ENCODE measurements around the gene MINDY4.

MINDY4 gene

DNA sequence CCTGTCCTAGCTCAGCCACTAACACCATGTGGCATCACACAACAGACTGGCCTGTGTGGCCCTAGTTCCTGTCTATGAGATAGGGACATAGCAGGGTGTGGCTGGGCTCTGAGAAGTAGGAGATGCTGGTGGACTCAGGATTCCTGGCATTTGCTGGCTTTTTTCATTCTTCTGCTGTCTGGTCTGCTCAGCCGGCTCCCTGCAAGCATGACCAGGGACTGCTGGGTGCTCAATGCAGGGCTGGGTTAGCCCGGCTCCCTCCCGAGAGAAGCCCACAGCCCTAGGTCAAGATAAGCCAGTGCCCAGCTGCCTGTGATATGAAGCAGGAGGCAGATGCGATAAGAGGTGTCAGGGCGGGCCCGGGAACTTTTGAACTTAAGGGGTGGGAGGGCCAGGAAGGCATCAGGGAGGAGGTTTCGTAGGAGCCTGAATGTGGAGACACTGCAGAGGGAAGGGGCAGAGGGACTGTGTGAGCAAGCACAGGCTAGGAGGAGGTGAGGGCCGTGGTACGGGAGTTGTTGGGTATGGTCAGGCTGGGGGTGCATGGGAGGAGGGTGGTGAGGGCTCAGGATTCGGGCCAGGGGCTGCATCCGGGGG is 143.9 kb downstream of the MINDY4 start:
- peak; percentile 58 for DNase-seq (ENCODE audit: low spot score)

DNA sequence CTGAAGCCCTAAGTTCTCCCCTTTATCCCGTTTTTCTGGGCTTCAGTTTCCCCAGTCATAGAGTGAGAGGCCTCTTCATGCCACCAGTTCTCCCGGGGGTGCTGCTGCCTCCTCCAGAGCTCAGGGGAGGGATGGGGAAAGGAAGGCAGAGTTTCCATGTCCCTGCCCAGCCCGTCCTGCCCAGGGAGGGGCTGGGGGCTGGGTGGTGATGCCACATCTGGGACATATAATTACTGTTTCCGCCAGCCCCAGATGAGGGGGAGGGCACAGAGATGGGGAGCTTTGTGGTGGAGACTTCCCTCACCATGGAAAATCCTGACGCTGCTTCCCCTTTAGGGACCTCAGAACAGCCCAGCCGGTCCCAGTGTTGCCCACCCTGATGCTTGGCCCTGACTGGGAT is 144.5 kb downstream of the MINDY4 start:
- DNase-seq (ENCODE audit: low spot score): no peak

DNA sequence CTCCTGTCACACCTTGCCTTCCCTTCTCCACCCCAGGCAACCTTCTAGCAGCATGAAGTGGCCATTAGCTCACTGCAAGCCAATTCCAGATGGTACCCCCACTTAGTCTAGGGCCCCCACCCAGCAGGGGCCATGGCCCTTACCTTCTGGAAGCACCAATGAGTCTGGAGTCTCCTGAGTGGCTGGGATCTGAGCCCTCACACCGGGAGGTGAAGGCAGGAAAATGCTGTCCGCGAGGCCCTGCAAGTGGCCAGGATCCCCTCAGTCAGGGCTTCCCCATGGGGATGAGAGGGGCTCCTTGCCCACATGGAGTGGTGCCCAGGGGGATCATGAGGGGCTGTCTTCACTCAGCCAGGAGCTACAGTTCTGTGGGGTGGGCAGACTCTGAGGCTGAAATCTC is 145.0 kb downstream of the MINDY4 start:
- no peak for DNase-seq (ENCODE audit: low spot score)

DNA sequence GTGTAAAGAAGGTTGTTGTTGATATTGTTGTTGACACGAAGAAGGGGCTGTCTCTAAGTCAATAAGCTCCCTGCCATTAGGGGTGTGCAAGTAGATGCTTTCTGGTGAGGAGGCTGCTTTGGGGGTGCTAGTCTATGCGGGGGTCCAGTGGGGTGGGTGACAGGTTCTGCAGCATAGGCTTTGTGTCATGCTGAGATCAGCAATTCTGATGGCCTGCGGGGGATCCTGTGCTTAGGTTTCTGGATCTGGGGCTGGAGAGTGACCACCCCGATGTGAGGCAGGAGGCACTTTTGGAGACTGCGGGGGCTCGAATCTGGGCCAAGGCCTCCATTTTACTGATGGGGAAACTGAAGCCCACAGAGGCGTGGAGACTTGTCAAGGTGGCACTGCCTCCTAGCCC is 145.6 kb downstream of the MINDY4 start:
- no peak for DNase-seq (ENCODE audit: low spot score)

DNA sequence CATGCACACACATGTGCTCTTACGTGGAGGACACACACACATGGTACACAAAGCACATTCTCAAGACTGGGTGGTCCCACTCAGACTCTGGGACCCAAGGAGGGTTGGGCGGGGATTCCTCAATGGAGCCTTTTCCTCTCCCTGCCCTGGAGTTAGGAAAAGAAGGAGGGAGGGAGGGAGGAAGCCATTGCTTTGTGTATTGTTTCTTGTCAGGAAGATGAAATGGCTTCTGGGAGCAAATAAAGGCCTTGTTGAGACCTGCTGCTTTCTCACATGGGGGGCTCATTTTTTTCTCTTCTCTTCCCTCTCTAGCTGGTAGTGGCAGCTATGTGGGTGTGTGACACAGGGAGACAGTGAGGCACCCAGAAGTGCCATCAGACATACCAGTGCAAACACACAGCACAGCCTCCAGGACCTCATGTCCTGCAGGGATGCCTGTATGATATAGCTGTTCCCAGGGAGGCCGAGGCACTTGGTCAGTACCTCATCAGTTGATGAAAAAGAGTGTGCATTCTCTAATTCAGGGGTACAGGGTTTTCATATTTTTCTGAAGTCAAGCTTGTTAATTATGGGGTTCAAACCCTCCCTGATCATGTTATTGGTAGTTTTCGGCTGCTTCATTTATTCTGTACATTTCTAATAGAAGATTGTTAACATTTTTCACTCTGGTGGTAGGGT is 146.1 kb downstream of the MINDY4 start:
- DNase-seq (ENCODE audit: low spot score): no peak

DNA sequence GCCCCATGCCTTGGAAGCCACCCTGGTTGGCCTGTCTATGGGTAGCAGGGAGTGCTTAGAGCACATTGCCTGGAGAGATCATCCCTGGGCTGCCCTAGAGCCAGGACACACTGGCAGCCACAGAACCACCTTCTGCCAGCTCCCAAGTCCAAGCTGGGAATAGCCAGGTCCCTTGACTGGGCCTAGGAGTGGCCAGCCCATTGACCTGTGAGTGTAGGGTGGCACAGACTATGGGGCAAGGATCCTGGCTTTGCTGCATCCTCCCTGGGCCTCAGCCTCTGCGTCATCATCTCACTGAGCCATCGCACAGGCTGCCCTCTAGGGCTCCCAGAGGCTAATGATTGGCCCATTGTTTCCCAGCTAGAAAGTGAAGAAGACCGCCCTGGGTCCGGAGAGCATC is 147.5 kb downstream of the MINDY4 start:
- DNase-seq (ENCODE audit: low spot score): no peak

DNA sequence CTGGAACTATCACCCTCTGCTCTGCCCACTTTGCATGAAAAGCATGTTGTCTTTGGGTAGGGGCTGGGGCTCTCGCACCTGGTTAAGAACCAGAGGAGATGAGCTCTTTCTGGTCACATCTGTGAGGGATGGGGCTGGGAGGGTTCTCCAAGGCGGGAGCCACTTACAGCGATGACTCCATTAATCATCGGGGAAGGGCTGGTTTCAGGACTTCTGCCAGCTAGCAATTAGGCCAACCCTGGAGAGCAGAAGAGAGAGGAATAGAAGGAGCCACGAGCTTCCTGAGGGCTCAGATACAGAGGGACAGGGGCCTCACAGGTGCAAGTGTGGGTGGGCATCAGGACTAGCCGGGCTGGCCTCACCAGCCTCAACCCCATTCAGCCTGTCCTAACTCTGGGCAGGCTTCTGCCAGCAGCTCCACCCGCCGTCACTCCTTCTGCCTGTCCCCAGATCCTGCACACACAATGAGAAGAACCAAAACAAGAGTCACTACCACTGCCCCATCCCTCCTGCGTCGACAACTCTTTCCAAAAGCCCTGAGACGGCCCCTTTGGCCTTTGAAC is 148.9 kb downstream of the MINDY4 start:
- DNase-seq (ENCODE audit: low spot score): peak; percentile 70

DNA sequence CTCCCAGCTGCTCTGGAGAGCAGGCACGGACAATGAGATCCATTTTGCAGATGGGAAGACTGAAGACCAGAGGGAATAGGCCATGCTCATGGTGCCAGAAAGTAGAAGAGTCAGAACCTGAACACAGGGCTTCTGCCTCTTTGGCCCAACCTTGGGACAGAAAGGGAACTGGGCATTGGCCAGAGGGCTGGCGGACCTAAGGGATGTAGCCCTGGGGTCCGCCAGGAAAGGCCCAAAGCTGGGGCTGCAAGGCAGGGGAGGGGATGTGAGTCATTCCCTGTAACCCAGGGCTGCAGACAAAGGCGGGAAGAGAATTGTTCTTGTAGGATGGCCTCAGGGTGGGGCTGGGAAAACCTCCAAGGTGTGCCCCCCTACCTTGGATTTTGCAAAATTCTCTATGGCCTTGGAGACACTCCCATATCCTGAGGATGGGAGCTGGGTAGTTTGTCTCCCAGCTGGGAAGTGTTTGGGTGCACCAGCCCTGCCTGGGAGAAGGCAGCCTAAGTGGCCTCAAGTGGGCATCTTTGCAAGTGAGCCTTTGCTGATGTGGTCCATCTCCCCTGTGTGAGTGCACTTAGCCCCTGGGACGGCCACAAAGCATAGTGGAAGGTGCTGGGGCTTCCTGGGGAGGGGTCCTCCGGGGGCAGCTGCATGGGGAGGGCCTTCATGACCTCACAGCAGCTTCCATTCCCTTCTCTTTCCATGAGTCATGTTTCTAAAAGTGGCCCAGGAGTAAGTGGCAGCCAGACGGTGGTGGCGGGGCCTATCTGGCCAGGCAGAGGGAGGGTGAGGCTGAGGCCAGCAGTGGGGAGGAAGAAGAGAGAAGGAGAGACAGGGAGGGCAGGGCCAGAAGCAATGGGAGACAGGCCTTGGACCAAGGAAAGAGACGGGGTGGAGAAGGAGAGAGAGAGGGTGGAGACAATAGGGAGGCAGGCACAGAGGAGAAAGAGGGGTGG is 149.6 kb downstream of the MINDY4 start:
- DNase-seq (ENCODE audit: low spot score): peak; percentile 81

DNA sequence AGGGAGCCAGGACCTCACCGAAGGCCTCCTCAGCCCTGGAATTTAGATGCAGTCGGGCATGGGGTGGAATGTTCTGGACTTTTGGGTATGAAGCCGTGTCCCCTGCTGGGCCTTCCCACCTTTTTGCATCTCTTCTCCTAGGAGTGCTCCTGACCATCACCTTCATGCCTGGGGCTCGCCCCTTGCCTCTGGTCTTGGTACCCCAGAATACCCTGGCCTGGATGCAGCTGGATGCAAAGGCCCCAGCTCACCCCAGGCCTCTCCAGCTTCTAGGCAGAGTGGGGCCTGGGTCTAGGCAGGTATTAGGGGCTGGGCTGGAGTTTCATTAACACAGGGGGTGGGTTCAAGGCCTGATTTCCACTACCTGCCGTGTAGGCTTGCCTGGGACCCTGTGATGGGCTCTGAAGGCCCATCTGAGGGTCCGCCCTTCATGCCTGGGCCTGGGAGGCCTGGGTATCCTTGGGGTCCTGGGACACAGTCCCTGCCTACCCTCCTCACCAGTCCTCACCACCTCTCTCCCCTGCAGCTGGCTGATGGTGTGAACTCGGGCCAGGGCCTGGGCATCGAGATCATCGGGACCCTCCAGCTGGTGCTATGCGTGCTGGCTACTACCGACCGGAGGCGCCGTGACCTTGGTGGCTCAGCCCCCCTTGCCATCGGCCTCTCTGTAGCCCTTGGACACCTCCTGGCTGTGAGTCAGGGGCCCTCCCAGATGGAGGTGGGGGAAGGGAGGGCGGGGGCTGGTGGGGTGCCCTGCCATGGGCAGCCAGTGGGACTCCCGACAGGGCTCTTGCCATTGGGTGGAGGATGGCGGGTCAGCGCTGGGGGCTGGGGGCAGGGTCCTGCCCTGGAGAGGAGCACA is 150.6 kb downstream of the MINDY4 start:
- DNase-seq (ENCODE audit: low spot score): no peak

DNA sequence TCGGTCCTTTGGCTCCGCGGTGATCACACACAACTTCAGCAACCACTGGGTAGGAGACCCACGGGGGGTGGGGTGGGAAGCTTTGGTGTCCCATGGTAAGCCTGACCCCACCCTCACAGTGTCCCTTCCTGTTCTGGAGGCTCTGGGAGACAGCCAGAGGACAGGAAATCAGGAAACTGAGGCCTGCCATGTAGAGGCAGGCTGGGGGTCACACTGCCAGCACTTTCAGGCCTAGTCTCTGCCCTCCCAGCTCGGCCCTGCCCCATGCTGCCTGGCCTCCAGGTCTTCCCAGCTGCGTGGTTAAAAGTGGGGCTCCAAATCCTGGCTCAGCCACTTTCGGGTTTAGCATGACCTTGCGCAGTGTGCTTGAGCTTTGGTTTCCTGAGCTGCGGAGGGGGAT is 151.4 kb downstream of the MINDY4 start:
- no peak for DNase-seq (ENCODE audit: low spot score)

DNA sequence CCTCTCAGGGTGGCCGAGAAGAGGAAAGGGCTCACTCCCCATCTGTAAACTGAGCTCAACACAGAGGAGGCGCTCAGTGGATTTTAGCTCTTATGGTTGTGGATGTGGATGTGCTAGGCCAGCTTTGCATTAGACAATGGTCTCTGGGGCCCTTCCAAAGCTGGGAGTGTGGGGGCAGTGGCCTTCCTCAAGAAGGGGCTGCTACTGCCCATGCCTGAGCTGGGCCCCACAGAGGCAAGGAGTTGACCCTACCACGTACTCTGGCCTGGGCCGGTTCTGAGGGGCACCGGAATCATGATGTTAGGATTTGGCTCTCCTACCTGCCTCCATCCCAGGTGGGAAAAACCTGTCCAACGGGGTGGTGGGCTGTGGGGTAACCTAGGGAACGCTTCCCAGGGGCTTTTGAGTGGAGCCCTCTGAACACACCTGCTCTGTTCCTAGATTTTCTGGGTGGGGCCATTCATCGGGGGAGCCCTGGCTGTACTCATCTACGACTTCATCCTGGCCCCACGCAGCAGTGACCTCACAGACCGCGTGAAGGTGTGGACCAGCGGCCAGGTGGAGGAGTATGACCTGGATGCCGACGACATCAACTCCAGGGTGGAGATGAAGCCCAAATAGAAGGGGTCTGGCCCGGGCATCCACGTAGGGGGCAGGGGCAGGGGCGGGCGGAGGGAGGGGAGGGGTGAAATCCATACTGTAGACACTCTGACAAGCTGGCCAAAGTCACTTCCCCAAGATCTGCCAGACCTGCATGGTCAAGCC is 152.0 kb downstream of the MINDY4 start:
- DNase-seq (ENCODE audit: low spot score): no peak

DNA sequence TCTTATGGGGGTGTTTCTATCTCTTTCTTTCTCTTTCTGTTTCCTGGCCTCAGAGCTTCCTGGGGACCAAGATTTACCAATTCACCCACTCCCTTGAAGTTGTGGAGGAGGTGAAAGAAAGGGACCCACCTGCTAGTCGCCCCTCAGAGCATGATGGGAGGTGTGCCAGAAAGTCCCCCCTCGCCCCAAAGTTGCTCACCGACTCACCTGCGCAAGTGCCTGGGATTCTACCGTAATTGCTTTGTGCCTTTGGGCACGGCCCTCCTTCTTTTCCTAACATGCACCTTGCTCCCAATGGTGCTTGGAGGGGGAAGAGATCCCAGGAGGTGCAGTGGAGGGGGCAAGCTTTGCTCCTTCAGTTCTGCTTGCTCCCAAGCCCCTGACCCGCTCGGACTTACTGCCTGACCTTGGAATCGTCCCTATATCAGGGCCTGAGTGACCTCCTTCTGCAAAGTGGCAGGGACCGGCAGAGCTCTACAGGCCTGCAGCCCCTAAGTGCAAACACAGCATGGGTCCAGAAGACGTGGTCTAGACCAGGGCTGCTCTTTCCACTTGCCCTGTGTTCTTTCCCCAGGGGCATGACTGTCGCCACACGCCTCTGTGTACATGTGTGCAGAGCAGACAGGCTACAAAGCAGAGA is 152.7 kb downstream of the MINDY4 start:
- no peak for DNase-seq (ENCODE audit: low spot score)

DNA sequence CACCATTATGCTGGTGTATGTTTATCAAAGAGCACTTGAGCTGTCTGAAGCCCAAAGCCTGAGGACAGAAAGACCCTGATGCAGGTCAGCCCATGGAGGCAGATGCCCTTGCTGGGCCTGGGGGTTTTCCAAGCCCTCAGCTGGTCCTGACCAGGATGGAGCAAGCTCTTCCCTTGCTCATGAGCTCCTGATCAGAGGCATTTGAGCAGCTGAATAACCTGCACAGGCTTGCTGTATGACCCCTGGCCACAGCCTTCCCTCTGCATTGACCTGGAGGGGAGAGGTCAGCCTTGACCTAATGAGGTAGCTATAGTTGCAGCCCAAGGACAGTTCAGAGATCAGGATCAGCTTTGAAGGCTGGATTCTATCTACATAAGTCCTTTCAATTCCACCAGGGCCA is 153.4 kb downstream of the MINDY4 start:
- peak; percentile 1 for DNase-seq (ENCODE audit: low spot score)

DNA sequence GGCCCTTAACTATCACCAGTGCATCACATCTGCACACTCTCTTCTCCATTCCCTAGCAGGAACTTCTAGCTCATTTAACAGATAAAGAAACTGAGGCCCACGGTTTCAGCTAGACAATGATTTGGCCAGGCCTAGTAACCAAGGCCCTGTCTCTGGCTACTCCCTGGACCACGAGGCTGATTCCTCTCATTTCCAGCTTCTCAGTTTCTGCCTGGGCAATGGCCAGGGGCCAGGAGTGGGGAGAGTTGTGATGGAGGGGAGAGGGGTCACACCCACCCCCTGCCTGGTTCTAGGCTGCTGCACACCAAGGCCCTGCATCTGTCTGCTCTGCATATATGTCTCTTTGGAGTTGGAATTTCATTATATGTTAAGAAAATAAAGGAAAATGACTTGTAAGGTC is 153.9 kb downstream of the MINDY4 start:
- peak; percentile 5 for DNase-seq (ENCODE audit: low spot score)

DNA sequence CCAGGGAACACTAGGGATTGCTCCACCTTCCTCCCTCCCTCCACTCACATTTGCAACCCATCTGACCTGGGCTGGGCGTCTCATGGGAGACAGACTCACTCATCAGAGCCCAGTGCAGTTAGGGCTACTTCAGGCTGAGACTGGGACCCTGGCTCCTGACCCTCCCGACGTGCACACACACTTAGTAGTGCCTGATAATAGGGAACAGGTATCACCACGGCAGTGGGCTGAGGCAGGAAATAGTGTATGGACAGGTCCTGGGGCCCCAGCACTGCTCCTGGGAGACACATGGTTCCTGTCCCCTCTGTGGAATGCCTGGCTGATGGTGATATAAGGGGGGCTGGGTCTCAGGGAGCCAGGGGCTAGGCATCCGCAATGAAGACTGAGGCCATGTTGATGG is 154.7 kb downstream of the MINDY4 start:
- peak; percentile 2 for DNase-seq (ENCODE audit: low spot score)

DNA sequence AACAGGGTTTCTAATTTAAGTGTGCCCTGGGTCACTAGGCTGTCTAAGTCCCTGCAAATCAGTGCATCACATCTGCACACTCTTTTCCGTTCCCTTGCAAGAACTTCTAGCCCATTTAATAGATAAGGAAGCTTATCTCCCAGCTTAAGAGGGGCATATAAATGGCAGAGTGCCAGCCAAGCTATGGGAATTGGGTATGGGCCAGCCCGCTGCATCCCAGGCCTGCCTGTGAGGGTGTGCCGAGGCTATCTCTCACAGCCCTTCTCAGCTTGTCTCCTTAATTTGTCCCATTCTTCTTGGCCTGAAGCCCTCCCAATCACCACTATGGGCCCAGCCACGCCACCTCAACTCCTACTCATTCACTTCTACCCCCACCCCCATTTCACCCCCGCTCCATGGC is 155.1 kb downstream of the MINDY4 start:
- peak; percentile 5 for DNase-seq (ENCODE audit: low spot score)

DNA sequence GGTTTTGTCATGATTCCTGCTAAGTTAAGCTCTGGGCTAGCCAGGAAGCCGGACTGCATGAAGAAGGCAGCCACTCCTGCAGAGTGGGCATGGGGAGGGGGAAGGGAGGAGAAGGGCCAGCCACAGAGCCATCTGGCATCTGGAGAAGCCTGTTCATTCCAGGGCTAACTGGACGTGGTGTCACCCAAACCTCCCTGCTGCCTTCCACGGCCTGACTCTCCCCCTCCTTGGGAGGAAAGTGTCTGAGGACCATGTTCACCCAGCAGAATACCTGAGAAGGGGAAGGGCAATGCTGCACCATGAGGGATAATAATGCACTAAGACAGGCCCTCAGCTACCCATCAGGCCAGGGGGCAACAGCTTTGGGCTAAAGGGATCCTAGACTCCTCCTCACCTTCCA is 155.8 kb downstream of the MINDY4 start:
- DNase-seq (ENCODE audit: low spot score): peak; percentile 1

DNA sequence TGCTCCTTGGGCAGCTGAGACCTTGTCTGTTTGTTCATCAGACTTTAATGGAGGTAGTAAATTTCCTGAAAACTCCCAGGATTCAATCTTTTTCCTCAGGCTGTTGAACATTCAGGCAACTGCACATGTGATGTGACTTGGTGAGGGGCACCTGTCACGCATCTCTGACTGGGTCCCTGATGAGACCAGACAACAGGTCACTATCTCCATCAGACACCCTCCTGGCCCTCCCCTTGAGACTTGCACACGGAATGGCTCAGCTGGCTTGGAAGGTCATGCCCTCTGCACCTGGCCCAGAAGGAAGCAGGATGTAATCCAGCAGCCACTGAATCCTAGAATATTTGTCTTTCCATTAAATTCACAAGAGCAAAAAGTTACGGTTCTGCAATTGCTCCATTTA is 156.3 kb downstream of the MINDY4 start:
- peak; percentile 2 for DNase-seq (ENCODE audit: low spot score)

DNA sequence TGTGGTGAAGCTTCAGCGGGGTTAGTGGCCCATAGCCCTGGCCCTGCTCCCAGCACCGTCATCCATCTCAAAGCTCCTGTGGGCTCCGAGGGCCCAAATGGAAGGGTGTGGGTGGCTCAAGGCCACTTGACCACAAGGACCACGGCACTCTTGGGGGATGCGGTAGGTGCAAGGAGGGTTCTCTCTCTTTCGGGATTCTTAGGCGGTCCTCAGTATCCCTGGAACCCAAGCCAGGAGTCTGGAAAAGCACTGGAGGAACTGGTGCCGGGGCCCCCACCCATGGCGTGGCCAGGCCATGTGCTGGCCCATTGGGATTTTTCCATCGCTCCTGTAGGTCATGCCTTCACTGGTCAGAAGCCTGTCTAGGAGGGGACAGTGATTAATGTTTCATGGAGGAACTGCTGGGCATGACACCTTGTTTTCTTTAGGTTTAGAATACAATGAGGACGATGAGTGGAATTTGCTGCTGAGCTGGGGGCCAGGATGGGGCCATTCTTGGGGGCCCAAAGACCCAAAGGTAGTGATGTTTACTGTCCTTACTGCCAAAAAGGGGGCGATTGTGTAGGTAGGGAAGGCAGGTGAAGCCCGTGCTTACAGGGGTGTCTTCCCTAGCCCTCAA is 157.1 kb downstream of the MINDY4 start:
- DNase-seq (ENCODE audit: low spot score): no peak

DNA sequence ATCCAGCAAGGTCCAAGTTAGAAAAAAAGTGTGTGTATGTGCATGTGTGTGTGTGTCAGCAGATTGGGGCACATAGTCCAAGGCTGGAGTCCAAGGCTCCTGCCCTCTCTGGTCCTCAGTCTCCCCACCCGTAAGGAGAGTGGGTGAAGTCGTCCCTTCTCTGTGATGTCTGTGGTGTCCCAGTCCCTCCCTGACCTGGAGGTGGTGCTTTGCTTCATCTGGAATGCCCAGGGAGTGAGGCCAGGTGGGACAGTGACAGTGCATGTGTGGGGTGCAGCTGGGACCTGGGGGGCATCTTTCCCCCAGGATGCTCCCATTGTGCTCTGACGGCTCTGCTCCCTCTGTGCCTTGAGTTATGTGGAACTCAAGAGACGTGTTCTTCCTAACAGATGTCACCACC is 158.5 kb downstream of the MINDY4 start:
- no peak for DNase-seq (ENCODE audit: low spot score)

Data from AG20443 (cell line).